ENCODE data around the gene JRKL. TPM values are rescaled to one million over a fixed set of nuclear protein-coding genes. Genes with fewer than 3 reads are reported as not detected.

The JRKL gene
- total and polyA plus RNA-seq, 7 donors = 3.6 to 6.9 (median 5.8) TPM

GRCh38 chr11:96361778-96362177 is 28.0 kb upstream of the JRKL start:
- Histone ChIP-seq H3K9me3 (no peaks in the 10 kb centered on the region), H3K36me3 (peaks cover 0 to 66% (median 14%) of the 10 kb centered on the region in 4 donors), H3K27ac (no peak overlapping the region), H3K4me3 (no peak overlapping the region), H3K27me3 (no peaks in the 10 kb centered on the region), H3K4me1 (no peaks in the 10 kb centered on the region)
- TF ChIP-seq POLR2AphosphoS5 (IDR thresholded peaks at IDR 0.05) (no peak), EP300 (IDR thresholded peaks at IDR 0.05) (no peak), POLR2A (IDR thresholded peaks at IDR 0.05) (no peak), CTCF (IDR thresholded peaks at IDR 0.05) (no peak)
- intact Hi-C loops (cut with DNase I) = no loop called here
- WGBS, 2 donors = 84 to 88% methylated on average over 2 of the region's 2 CpGs
- DNase-seq = no peak

- 47 to 81% methylated on average over 1 of the region's 1 CpG for WGBS, 2 donors
- intact Hi-C loops (cut with DNase I) = no loop called here
- no peaks in the 10 kb centered on the region for H3K27me3 ChIP-seq
- H3K4me1 ChIP-seq = no peaks in the 10 kb centered on the region
- TF ChIP-seq EP300 (IDR thresholded peaks at IDR 0.05) (no peak), POLR2AphosphoS5 (IDR thresholded peaks at IDR 0.05) (no peak)
- H3K36me3 ChIP-seq = peaks cover 0 to 75% (median 8%) of the 10 kb centered on the region in 4 donors
- no peaks in the 10 kb centered on the region for H3K9me3 ChIP-seq
- no peak overlapping the region for H3K4me3 ChIP-seq
- no peak for DNase-seq
- no peak overlapping the region for H3K27ac ChIP-seq
Observed at GRCh38 chr11:96365493-96365892, 24.3 kb upstream of the JRKL start.

- H3K4me3 ChIP-seq = no peak overlapping the region
- TF ChIP-seq CTCF (IDR thresholded peaks at IDR 0.05) = no peak
- no peak for TF ChIP-seq POLR2AphosphoS5 (IDR thresholded peaks at IDR 0.05)
- no peak for TF ChIP-seq POLR2A (IDR thresholded peaks at IDR 0.05)
- no peak for TF ChIP-seq EP300 (IDR thresholded peaks at IDR 0.05)
- H3K36me3 ChIP-seq = peaks cover 0 to 72% (median 8%) of the 10 kb centered on the region in 4 donors
- no peaks in the 10 kb centered on the region for H3K9me3 ChIP-seq
- no peaks in the 10 kb centered on the region for H3K4me1 ChIP-seq
- intact Hi-C loops (cut with DNase I) = no loop called here
- no peak for DNase-seq
- no peak overlapping the region for H3K27ac ChIP-seq
- no peaks in the 10 kb centered on the region for H3K27me3 ChIP-seq
- WGBS, 2 donors = 85 to 89% methylated on average over 1 of the region's 1 CpG
Observed at GRCh38 chr11:96366024-96366423, 23.8 kb upstream of the JRKL start.

GRCh38 chr11:96367342-96367741 is 22.5 kb upstream of the JRKL start:
- 78 to 96% methylated on average over 2 of the region's 2 CpGs for WGBS, 2 donors
- Histone ChIP-seq H3K9me3 (no peaks in the 10 kb centered on the region), H3K36me3 (peaks cover 0 to 73% (median 9%) of the 10 kb centered on the region in 4 donors)

GRCh38 chr11:96373826-96374225 is 16.0 kb upstream of the JRKL start:
- 94 to 96% methylated on average over 4 of the region's 4 CpGs for WGBS, 2 donors
- TF ChIP-seq EP300 (IDR thresholded peaks at IDR 0.05) = no peak
- no peak for TF ChIP-seq POLR2A (IDR thresholded peaks at IDR 0.05)
- no peak for TF ChIP-seq POLR2AphosphoS5 (IDR thresholded peaks at IDR 0.05)
- no peak for TF ChIP-seq CTCF (IDR thresholded peaks at IDR 0.05)
- intact Hi-C loops (cut with DNase I) = no loop called here
- no peak for DNase-seq
- Histone ChIP-seq H3K27ac (no peak overlapping the region), H3K4me3 (no peak overlapping the region), H3K4me1 (no peaks in the 10 kb centered on the region), H3K36me3 (peaks cover 0 to 40% (median 4%) of the 10 kb centered on the region in 4 donors), H3K27me3 (no peaks in the 10 kb centered on the region), H3K9me3 (no peaks in the 10 kb centered on the region)

More at GRCh38 chr11:96367342-96367741, 22.5 kb upstream of the JRKL start:
- TF ChIP-seq POLR2AphosphoS5 (IDR thresholded peaks at IDR 0.05) = no peak
- TF ChIP-seq EP300 (IDR thresholded peaks at IDR 0.05) = no peak
- no peak for TF ChIP-seq CTCF (IDR thresholded peaks at IDR 0.05)
- no peak for TF ChIP-seq POLR2A (IDR thresholded peaks at IDR 0.05)
- no peak overlapping the region for H3K27ac ChIP-seq
- DNase-seq = no peak
- no peaks in the 10 kb centered on the region for H3K4me1 ChIP-seq
- no peak overlapping the region for H3K4me3 ChIP-seq
- H3K27me3 ChIP-seq = no peaks in the 10 kb centered on the region
- intact Hi-C loops (cut with DNase I) = no loop called here

All from sigmoid colon (tissue), 7 donors.